ENCODE results near the gene DRP2. TPM values are rescaled to one million over a fixed set of nuclear protein-coding genes. Genes with fewer than 3 reads are reported as not detected.

The DRP2 gene
- polyA plus RNA-seq, 1 of the 3 experiments (the other 2 are of a cell fraction): 0.16 TPM

DNA sequence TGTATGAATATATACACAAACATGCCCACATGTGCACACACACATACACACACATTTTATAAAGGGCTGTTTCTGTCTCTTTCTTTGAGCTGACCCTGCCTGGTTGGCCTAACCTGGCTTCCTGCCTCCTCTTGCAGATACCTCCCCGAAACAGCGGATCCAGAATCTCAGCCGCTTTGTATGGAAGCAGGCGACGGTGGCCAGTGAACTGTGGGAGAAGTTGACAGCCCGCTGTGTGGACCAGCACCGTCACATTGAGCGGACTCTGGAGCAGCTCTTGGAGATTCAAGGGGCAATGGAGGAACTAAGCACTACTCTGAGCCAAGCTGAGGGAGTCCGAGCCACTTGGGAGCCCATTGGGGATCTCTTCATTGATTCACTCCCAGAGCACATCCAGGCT is 21.9 kb downstream of the DRP2 start:
- H3K79me2 ChIP-seq (ENCODE audit: insufficient read depth): no peaks in the 10 kb centered on the region
- DNase-seq: no peak
- no peaks in the 10 kb centered on the region for H3K9me3 ChIP-seq
- 45% methylated on average over 6 of the region's 9 CpGs for WGBS (ENCODE audit: low lambda C conversion rate)
- H3K4me2 ChIP-seq: no peak overlapping the region
- no peaks in the 10 kb centered on the region for H3K9me2 ChIP-seq
- no peaks in the 10 kb centered on the region for H3F3A ChIP-seq (replicated peaks; ENCODE audit: insufficient read depth)
- H4K20me1 ChIP-seq (ENCODE audit: insufficient read depth): no peaks in the 10 kb centered on the region
- H3K4me1 ChIP-seq (ENCODE audit: control insufficient read depth in 1 of 2, insufficient read depth in 2 of 2, low read depth in 1 of 2, low read length in 1 of 2): no peaks in the 10 kb centered on the region
- TF ChIP-seq POLR2AphosphoS5 (IDR thresholded peaks at IDR 0.05; ENCODE audit: low read depth, low read length) (no peak), REST (IDR thresholded peaks at IDR 0.05; ENCODE audit: low read depth, low read length) (no peak), EZH2phosphoT487 (IDR thresholded peaks at IDR 0.05; ENCODE audit: borderline replicate concordance, low read depth) (no peak), GABPA (IDR thresholded peaks at IDR 0.05; ENCODE audit: low read depth) (no peak), ELF1 (IDR thresholded peaks at IDR 0.05) (no peak), SIN3A (IDR thresholded peaks at IDR 0.05; ENCODE audit: borderline replicate concordance, low read depth, low read length) (no peak), JUND (IDR thresholded peaks at IDR 0.05) (no peak), RCOR1 (IDR thresholded peaks at IDR 0.05; ENCODE audit: low read length) (no peak)
- TF ChIP-seq, protein P1, sequence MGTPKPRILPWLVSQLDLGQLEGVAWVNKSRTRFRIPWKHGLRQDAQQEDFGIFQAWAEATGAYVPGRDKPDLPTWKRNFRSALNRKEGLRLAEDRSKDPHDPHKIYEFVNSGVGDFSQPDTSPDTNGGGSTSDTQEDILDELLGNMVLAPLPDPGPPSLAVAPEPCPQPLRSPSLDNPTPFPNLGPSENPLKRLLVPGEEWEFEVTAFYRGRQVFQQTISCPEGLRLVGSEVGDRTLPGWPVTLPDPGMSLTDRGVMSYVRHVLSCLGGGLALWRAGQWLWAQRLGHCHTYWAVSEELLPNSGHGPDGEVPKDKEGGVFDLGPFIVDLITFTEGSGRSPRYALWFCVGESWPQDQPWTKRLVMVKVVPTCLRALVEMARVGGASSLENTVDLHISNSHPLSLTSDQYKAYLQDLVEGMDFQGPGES (IDR thresholded peaks at IDR 0.05; ENCODE audit: low read depth, low read length): no peak
- TF ChIP-seq, protein P2, sequence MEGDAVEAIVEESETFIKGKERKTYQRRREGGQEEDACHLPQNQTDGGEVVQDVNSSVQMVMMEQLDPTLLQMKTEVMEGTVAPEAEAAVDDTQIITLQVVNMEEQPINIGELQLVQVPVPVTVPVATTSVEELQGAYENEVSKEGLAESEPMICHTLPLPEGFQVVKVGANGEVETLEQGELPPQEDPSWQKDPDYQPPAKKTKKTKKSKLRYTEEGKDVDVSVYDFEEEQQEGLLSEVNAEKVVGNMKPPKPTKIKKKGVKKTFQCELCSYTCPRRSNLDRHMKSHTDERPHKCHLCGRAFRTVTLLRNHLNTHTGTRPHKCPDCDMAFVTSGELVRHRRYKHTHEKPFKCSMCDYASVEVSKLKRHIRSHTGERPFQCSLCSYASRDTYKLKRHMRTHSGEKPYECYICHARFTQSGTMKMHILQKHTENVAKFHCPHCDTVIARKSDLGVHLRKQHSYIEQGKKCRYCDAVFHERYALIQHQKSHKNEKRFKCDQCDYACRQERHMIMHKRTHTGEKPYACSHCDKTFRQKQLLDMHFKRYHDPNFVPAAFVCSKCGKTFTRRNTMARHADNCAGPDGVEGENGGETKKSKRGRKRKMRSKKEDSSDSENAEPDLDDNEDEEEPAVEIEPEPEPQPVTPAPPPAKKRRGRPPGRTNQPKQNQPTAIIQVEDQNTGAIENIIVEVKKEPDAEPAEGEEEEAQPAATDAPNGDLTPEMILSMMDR (IDR thresholded peaks at IDR 0.05): no peak
- no peak overlapping the region for H3K9ac ChIP-seq
- H2AFZ ChIP-seq (ENCODE audit: low read depth): no peak overlapping the region
- CTCF ChIA-PET: no interaction called here
- H3K36me3 ChIP-seq (replicated peaks in 1 of 2; ENCODE audit: control insufficient read depth in 1 of 2, insufficient read depth in 2 of 2, low read length in 1 of 2): no peaks in the 10 kb centered on the region
- POLR2A ChIA-PET: no interaction called here
- no peak overlapping the region for H3K27ac ChIP-seq (ENCODE audit: low read depth in 2 of 2, low read length in 1 of 2)
- no peaks in the 10 kb centered on the region for H3K27me3 ChIP-seq (ENCODE audit: insufficient read depth)
- H3K4me3 ChIP-seq (ENCODE audit: low read depth in 2 of 2, low read length in 1 of 2): no peak overlapping the region

GRCh38 chrX:101252634-101253033 is 33.0 kb downstream of the DRP2 start:
- WGBS (ENCODE audit: low lambda C conversion rate): 22% methylated on average over 2 of the region's 2 CpGs
- H3F3A ChIP-seq (replicated peaks; ENCODE audit: insufficient read depth): no peaks in the 10 kb centered on the region
- DNase-seq: no peak
- no peaks in the 10 kb centered on the region for H3K9me2 ChIP-seq
- TF ChIP-seq PBX3 (IDR thresholded peaks at IDR 0.05): no peak
- TF ChIP-seq RFX5 (IDR thresholded peaks at IDR 0.05; ENCODE audit: low read length): no peak
- TF ChIP-seq JUND (IDR thresholded peaks at IDR 0.05): no peak
- TF ChIP-seq MXI1 (IDR thresholded peaks at IDR 0.05; ENCODE audit: low read depth, low read length): no peak
- TF ChIP-seq CHD2 (IDR thresholded peaks at IDR 0.05; ENCODE audit: low read length, partially characterized antibody): no peak
- no peak for TF ChIP-seq NFIC (IDR thresholded peaks at IDR 0.05; ENCODE audit: borderline replicate concordance)
- no peaks in the 10 kb centered on the region for H3K9me3 ChIP-seq
- no peak overlapping the region for H3K27ac ChIP-seq (ENCODE audit: low read depth in 2 of 2, low read length in 1 of 2)
- no peak overlapping the region for H3K9ac ChIP-seq
- no peaks in the 10 kb centered on the region; the same call in 1 of the 2 replicates for H3K27me3 ChIP-seq (ENCODE audit: insufficient read depth)
- H4K20me1 ChIP-seq (ENCODE audit: insufficient read depth): no peaks in the 10 kb centered on the region
- CTCF ChIA-PET: no interaction called here
- H3K79me2 ChIP-seq (ENCODE audit: insufficient read depth): no peaks in the 10 kb centered on the region
- no peak overlapping the region for H2AFZ ChIP-seq (ENCODE audit: low read depth)
- no peaks in the 10 kb centered on the region for H3K4me1 ChIP-seq (ENCODE audit: control insufficient read depth in 1 of 2, insufficient read depth in 2 of 2, low read depth in 1 of 2, low read length in 1 of 2)
- H3K36me3 ChIP-seq (replicated peaks in 1 of 2; ENCODE audit: control insufficient read depth in 1 of 2, insufficient read depth in 2 of 2, low read length in 1 of 2): no peaks in the 10 kb centered on the region
- POLR2A ChIA-PET: no interaction called here
- no peak overlapping the region for H3K4me3 ChIP-seq (ENCODE audit: low read depth in 2 of 2, low read length in 1 of 2)
- no peak overlapping the region for H3K4me2 ChIP-seq
